ENCODE measurements around the gene GIGYF2. TPM values are rescaled to one million over a fixed set of nuclear protein-coding genes. Genes with fewer than 3 reads are reported as not detected.

Gene GIGYF2
- total RNA-seq, 1 experiment from 2014 or later = 71.1 TPM

- CTCF ChIA-PET = no interaction called here
- intact Hi-C loops (cut with micrococcal nuclease) = no loop called here
- POLR2A ChIA-PET = no interaction called here
- Mint-ChIP-seq H3K36me3 (ENCODE audit: insufficient read depth, unreplicated experiment) (peaks cover 79% of the 10 kb centered on the region), H3K27ac (ENCODE audit: low read depth, unreplicated experiment) (no peak overlapping the region), H3K4me3 (ENCODE audit: unreplicated experiment) (no peak overlapping the region), H3K27me3 (ENCODE audit: insufficient read depth, unreplicated experiment) (no peaks in the 10 kb centered on the region), H3K9me3 (ENCODE audit: unreplicated experiment) (no peaks in the 10 kb centered on the region), H3K4me1 (ENCODE audit: insufficient read depth, unreplicated experiment) (no peaks in the 10 kb centered on the region)
- no TSS peak for BruUV-seq (replicated peaks)
- DNase-seq (ENCODE audit: unreplicated experiment) = no peak
- TF ChIP-seq CTCF (IDR thresholded peaks at IDR 0.05; ENCODE audit: unreplicated experiment) = no peak
These were observed 105.0 kb downstream of the GIGYF2 start for GRCh38 chr2:232802091-232802490.

GRCh38 chr2:232809349-232810124 is 112.4 kb downstream of the GIGYF2 start:
- no peak overlapping the region for H3K4me3 Mint-ChIP-seq (ENCODE audit: unreplicated experiment)
- H3K27ac Mint-ChIP-seq (ENCODE audit: low read depth, unreplicated experiment) = no peak overlapping the region
- H3K27me3 Mint-ChIP-seq (ENCODE audit: insufficient read depth, unreplicated experiment) = no peaks in the 10 kb centered on the region
- BruUV-seq (replicated peaks) = no TSS peak
- no peaks in the 10 kb centered on the region for H3K4me1 Mint-ChIP-seq (ENCODE audit: insufficient read depth, unreplicated experiment)
- CTCF ChIA-PET = interaction anchor here (0.6 to 0.7 kb wide), 3 partner anchors 18 to 884 kb away, joined by 3 to 4 read pairs (median 3); no protein-coding TSS in a partner anchor
- DNase-seq (ENCODE audit: unreplicated experiment) = no peak
- TF ChIP-seq CTCF (IDR thresholded peaks at IDR 0.05; ENCODE audit: unreplicated experiment) = no peak
- H3K9me3 Mint-ChIP-seq (ENCODE audit: unreplicated experiment) = no peaks in the 10 kb centered on the region
- intact Hi-C loops (cut with micrococcal nuclease) = no loop called here
- POLR2A ChIA-PET = interaction anchor here (1.2 kb wide), 2 partner anchors 13 to 15 kb away, joined by 3 read pairs; no protein-coding TSS in a partner anchor
- H3K36me3 Mint-ChIP-seq (ENCODE audit: insufficient read depth, unreplicated experiment) = peaks cover 96% of the 10 kb centered on the region

- H3K36me3 Mint-ChIP-seq (ENCODE audit: insufficient read depth, unreplicated experiment) = peaks cover 96% of the 10 kb centered on the region
- no peak for TF ChIP-seq CTCF (IDR thresholded peaks at IDR 0.05; ENCODE audit: unreplicated experiment)
- H3K4me3 Mint-ChIP-seq (ENCODE audit: unreplicated experiment) = no peak overlapping the region
- ChIA-PET POLR2A (interaction anchor here (0.7 to 1.2 kb wide), 4 partner anchors 12 to 325 kb away, joined by 3 read pairs; no protein-coding TSS in a partner anchor), CTCF (interaction anchor here (1.0 kb wide), 1 partner anchor 61 kb away, joined by 3 read pairs; no protein-coding TSS in a partner anchor)
- no TSS peak for BruUV-seq (replicated peaks)
- H3K27ac Mint-ChIP-seq (ENCODE audit: low read depth, unreplicated experiment) = no peak overlapping the region
- H3K9me3 Mint-ChIP-seq (ENCODE audit: unreplicated experiment) = no peaks in the 10 kb centered on the region
- H3K4me1 Mint-ChIP-seq (ENCODE audit: insufficient read depth, unreplicated experiment) = no peaks in the 10 kb centered on the region
- intact Hi-C loops (cut with micrococcal nuclease) = no loop called here
- no peak for DNase-seq (ENCODE audit: unreplicated experiment)
- H3K27me3 Mint-ChIP-seq (ENCODE audit: insufficient read depth, unreplicated experiment) = no peaks in the 10 kb centered on the region
These were observed 113.3 kb downstream of the GIGYF2 start for GRCh38 chr2:232810444-232810843.

DNA sequence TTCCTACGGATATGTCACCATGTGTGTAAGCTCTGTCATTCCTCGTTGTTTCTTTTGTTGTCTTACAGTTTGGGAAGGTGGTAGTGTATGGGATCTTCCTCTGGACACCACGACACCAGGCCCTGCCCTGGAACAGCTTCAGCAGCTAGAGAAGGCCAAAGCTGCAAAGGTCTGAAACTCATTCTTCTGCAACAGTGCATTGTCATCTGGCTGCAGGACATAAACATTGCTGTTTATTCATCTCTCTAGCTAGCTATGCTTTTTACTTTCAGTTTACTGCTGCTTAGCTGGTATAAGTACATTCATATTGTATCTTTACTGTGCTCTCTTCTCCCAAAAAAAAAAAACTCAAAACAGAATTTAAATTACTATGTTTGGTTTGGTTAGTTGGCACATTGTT is 118.4 kb downstream of the GIGYF2 start:
- no peaks in the 10 kb centered on the region for H3K9me3 Mint-ChIP-seq (ENCODE audit: unreplicated experiment)
- no TSS peak for BruUV-seq (replicated peaks)
- peaks cover 97% of the 10 kb centered on the region for H3K36me3 Mint-ChIP-seq (ENCODE audit: insufficient read depth, unreplicated experiment)
- no peaks in the 10 kb centered on the region for H3K4me1 Mint-ChIP-seq (ENCODE audit: insufficient read depth, unreplicated experiment)
- no peak overlapping the region for H3K4me3 Mint-ChIP-seq (ENCODE audit: unreplicated experiment)
- no peak overlapping the region for H3K27ac Mint-ChIP-seq (ENCODE audit: low read depth, unreplicated experiment)
- H3K27me3 Mint-ChIP-seq (ENCODE audit: insufficient read depth, unreplicated experiment) = no peaks in the 10 kb centered on the region
- intact Hi-C loops (cut with micrococcal nuclease) = no loop called here
- DNase-seq (ENCODE audit: unreplicated experiment) = no peak
- CTCF ChIA-PET = interaction anchor here (0.7 kb wide), 1 partner anchor 731 kb away, joined by 3 read pairs; no protein-coding TSS in a partner anchor
- POLR2A ChIA-PET = interaction anchor here (1.2 to 1.4 kb wide), 2 partner anchors 9 to 11 kb away, joined by 3 to 5 read pairs; no protein-coding TSS in a partner anchor
- TF ChIP-seq CTCF (IDR thresholded peaks at IDR 0.05; ENCODE audit: unreplicated experiment) = no peak

Measured in MCF 10A (cell line).